HG03108 (cell line): Measurements from ENCODE around the gene TBATA.
"Not testable (repeated sequence)": the region's sequence is repeated elsewhere in the genome, so short reads cannot be mapped to it uniquely, and the experiment has no call there.

Experiments
- ATAC-seq: cut with Tn5 transposase; IDR thresholded peaks from one replicate; pipeline ENCODE4 v1.9.1; 2021; ENCODE audit warnings: moderate library complexity; ENCODE audit not compliant: unreplicated experiment

TBATA gene

GRCh38 chr10:70779511-70780369 lies 5.4 kb downstream of the TBATA start:
- no peak for ATAC-seq

DNA sequence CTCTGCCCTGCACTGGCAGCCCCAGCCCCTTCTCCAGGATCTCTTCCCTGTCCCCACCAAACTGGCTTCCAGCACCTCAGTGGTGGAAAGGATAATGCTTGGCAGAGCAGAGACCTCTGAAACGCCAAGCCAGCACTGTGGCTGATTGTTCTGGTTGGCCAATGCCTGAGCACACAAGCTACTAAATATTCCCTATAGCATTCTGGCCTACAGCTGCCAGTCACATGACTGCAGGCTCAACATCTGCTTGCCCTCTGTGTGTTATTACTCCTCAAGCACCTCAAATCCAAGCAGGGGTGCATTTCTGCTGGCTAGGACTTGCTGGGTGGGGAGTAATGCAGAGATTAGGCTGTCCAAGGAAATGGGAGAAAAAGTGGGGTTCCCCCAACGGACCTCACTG lies 6.1 kb downstream of the TBATA start:
- ATAC-seq: no peak

DNA sequence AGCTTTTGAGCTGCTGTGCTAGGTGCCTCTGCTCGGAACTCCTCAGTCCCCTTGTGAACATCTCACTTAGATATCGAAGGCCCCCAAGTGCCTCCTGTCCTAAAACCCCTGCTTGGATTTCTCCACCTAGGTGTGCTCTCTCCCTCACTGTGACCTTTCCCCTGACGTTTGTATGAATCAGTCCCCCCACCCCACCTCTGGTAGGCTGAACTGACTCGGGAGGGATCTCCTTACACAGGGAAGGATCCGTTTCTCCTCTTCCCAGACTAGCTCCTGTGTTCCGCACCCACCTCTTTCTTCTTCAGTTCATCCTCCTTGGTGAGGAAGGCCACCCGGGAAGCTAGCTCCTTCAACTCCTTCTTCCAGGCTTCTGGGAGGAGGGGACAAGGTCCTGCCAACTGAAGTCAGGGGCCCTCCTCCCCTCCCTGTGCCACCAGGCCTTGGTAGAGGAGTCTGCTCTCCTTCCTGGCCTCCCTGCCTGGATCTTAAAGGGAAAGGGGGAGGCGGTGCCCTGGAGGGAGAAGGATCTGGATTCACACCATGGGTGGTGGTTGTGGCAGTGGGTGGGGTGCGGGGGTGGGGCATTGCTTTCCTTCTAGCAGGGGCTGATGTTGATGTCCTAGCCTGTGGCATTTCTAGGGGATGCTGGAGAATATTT lies 6.8 kb downstream of the TBATA start:
- ATAC-seq: no peak

DNA sequence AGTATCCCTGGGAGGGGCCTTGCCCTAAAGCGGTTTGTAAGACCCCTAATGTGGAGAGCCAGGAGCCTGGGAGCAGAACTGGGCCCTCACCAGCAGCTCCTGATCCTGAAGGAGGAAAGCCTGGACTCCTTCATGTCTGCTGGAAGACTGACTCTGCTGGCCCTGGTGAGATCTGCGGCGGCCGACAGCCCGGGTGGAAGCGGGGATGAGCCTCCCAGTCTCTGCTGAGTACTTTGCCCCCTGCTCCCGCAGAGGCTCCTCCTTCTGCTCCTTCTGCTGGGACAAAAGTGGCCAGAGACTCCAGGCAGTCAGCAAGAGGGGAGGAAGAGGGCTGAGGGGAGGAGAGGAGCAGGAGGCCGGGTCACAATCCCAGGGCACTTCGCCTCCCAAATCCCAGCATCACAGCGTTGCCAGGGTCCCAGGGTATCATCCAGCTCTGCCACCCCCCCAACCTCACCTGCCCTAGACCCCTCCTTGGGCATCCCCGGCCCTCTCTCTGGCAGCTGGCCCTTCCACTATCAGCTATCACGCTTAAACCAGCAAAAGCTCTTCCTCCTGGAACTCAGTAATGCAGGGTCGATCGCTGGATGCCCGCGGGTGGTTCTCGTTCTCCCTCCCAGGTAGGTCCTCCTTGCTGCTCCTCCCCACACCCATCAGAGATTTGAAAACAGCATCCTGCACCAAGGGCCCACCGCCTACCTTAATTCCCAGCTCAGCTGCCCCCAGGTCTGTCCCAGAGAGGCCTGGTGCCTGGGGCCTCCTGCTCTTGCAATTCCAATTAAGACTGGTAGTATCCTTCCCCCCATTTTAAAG lies 7.9 kb downstream of the TBATA start:
- ATAC-seq: no peak

- ATAC-seq: no peak
Measured at GRCh38 chr10:70776455-70777005, 8.6 kb downstream of the TBATA start.

DNA sequence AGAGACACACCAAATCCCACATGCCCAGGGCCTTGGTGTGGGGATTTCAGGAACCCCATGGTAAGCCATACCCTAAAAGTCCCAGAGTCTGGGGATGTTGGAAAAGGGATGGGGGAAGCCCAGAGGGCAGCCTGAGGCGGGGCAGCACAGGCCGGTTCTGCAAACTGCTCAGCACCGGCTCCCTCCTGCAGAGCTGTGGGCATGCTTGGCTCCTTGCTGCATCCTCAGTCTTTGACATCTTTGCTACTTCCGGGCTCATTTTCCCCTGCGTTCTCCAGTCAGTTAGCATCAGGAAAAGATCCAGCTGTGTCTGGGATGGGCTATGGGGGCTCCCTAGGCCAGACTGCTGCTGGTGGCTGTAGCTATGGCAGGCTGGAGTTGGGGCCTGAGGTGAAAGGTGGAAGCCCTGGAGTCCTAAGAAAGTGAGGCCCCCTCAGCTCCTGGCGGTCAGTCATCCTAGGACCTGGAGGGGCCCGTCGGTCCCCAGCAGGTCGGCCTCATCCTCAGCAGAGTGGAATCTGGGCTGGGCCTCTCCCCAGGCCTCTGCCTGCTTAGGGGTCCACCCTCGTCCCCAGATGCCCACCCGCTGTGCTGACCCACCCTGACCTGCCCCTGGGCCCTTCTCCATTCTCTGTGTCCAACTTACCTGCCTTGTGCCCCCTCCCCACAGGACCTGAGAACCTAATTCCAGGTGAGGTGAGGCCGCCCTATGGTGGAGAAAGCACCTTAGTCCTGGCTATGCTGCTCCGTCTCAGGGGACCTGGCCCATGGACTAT lies 9.3 kb downstream of the TBATA start:
- no peak for ATAC-seq

- ATAC-seq: no peak
Measured at GRCh38 chr10:70774810-70775678, 10.1 kb downstream of the TBATA start.

GRCh38 chr10:70773965-70774809 lies 11.0 kb downstream of the TBATA start:
- ATAC-seq: no peak

DNA sequence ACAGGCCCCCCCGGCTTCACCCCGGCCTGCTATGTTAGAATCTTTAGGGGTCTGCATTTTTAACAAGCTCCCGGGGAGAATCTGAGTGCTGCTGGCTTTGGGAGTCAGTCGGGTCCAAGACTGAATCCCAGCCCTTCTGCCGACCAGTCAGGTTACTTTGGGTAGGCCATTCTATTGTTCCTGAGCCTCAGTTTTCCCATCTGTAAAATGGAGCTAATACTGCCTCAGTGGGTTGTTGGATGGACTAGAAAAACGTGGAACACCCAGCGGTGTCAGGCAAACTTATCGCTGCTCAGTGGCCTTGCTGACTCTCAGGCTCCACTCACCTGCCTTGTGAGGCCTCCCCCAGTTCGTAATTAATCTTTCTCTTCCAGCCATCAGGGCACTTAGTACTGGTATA lies 11.7 kb downstream of the TBATA start:
- ATAC-seq: no peak

- ATAC-seq: no peak
Measured at GRCh38 chr10:70772627-70773026, 12.6 kb downstream of the TBATA start.

GRCh38 chr10:70771311-70772194 lies 13.6 kb downstream of the TBATA start:
- ATAC-seq: no peak

DNA sequence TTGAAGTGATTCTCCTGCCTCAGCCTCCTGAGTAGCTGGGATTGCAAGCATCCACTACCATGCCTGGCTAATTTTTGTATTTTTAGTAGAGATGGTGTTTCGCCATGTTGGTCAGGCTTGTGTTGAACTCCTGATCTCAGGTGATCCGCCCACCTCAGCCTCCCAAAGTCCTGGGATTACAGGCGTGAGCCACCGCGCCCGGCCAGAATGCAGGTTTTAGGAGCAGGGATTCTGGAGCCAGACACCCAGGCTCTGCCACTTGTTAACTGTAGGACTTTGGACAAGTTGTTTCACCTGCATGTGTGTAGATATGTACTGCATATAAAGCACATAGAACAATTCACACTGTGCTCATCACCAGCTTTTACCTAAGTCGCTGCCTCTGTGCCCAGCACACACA lies 14.7 kb downstream of the TBATA start:
- ATAC-seq: not testable (repeated sequence)

- ATAC-seq: no peak
Measured at GRCh38 chr10:70770001-70770400, 15.2 kb downstream of the TBATA start.

DNA sequence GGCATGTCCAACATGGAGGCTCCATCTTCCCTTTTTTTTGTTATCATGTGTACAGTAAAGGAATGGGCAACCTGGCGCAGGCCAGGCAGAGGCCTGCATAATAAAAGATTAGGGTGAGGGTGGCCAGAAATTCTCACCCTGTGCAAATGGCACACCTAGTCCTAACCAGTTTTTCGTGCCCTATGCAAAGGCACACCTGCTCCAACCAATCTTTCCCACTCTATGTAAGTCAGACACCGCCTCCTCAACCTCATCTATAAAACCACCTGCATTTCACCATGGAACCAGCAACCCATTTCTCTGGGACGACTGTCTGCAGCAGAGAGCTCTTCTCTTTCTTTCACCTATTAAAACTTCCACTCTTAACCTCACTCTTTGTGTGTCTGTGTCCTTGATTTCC lies 16.1 kb downstream of the TBATA start:
- ATAC-seq: no peak

DNA sequence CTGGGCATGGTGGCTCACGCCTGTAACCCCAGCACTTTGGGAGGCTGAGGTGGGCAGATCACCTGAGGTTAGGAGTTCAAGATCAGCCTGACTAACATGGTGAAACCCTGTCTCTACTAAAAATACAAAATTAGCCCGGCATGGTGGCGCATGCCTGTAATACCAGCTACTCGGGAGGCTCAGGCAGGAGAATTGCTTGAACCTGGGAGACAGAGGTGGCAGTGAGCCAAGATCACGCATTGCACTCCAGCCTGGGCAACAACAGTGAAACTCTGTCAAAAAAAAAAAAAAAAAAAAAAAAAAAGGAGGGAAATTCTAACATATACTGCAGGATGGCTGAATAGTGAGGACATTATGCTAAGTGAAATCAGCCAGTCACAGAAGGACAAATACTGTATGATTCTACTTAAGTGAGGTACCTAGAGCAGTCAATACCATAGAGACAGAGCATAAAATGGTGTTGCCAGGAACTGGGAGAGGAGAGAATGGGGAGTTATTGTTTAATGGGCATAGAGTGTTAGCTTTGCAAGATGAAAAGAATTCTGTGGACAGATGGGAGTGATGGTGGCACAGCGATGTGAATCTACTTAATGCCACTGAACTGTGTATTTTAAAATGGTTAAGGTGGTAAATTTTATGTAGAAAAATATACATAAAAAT lies 17.0 kb downstream of the TBATA start:
- not testable (repeated sequence) for ATAC-seq

- ATAC-seq: no peak
Measured at GRCh38 chr10:70765794-70766594, 19.2 kb downstream of the TBATA start.
